GM12892 (cell line): Measurements from ENCODE around the gene TMUB1.

Experiments used
- DNase-seq: peaks from one replicate; pipeline ENCODE4 v3.0.0; 2011; ENCODE audit not compliant: insufficient read length
- FAIRE-seq: peaks from 2 replicates; lab custom pipeline; 2011; peaks lifted over from hg19 to GRCh38; lab: Jason Lieb, UNC
- POLR2A ChIP-seq: IDR thresholded peaks from 2 replicates; pipeline ENCODE4 v1.6.1; 2011; ENCODE audit warnings: low read depth, low read length, control low read depth
- POLR2AphosphoS5 ChIP-seq: IDR thresholded peaks from 2 replicates; pipeline ENCODE4 v1.6.1; 2011; ENCODE audit warnings: low read depth, low read length, control low read depth
- TAF1 ChIP-seq: IDR thresholded peaks from 2 replicates; pipeline ENCODE4 v1.6.1; 2011; ENCODE audit warnings: low read depth, mild to moderate bottlenecking, control low read depth, low read length, borderline replicate concordance

The TMUB1 gene

DNA sequence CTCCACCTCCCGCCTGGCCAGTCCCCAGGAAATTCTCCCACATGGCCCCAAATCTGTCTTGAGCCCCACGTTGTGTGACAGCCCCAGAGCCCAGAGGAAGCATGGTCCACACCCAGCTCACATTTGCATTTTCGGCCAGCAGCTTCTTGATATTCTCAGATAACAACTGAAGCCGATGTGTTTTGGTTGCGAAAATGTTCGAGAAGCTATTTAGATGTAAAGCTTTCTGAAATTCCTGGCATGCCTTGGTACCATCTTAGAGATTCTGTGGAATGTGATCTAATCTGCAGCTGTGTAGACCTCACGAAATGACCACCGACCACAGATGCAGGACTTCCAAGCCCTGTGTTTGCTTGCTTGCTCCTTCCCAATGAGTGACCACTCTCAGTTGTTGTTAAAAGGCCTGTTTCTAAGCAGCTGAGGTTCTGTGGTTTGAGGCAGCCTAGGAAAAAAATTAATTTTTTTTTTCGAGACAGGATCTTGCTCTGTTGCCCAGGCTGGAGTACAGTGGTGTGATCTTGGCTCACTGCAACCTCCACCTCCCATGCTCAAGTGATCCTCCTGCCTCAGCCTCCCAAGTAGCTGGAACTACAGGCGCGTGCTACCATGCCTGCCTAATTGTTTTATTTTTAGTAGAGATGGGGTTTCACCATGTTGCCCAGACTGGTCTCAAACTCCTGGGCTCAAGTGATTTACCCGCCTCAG, 15.1 kb downstream of the TMUB1 start:
- FAIRE-seq (no peak), DNase-seq (no peak)
- TF ChIP-seq POLR2AphosphoS5 (no peak), POLR2A (no peak)

GRCh38 chr7:151066273-151066974, 16.9 kb downstream of the TMUB1 start:
- TF ChIP-seq POLR2AphosphoS5 (no peak), TAF1 (no peak), POLR2A (no peak)
- DNase-seq: no peak
- FAIRE-seq: no peak

DNA sequence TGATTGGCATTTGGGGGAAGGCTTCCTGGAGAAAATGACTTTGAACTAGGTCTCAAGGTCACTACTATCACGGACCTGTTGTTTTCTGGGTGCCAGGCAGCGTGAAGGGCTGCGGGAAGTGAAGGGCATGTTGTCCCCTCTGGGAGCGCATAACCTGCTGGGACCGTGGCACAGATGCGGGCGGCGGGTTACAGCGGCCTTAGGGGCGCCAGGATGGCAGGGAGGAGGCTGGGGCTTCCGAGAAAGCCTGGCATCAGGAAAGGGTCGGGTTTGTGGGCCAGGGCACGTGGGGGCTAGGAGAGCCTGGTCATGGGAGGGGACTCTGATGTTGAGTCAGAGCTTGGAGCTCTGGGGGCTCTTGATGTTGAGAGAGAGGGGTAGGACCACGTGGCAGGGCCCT, 17.8 kb downstream of the TMUB1 start:
- DNase-seq: no peak
- TF ChIP-seq POLR2AphosphoS5: no peak
- TF ChIP-seq POLR2A: no peak
- TF ChIP-seq TAF1: no peak
- no peak for FAIRE-seq

GRCh38 chr7:151064993-151065392, 18.3 kb downstream of the TMUB1 start:
- TF ChIP-seq POLR2AphosphoS5 (no peak), TAF1 (no peak), POLR2A (no peak)
- DNase-seq: no peak
- no peak for FAIRE-seq

DNA sequence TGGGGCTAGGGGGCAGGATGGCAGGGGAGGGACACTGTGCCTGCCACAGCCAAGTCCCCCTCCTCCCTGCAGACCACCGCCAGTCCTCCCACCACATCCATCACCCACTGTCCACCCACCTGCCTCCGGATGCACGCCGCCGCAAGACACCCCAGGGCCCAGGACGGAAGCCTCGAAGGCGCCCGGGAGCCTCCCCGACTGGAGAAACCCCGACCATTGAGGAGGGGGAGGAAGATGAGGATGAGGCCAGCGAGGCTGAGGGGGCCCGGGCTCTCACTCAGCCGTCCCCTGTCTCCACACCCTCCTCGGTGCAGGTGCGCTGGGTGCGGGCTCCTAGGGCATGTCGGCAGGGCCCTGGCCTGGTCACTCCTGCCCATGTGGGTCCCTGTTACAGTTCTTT, 18.8 kb downstream of the TMUB1 start:
- no peak for TF ChIP-seq POLR2AphosphoS5
- TF ChIP-seq TAF1: no peak
- TF ChIP-seq POLR2A: no peak
- no peak for FAIRE-seq

GRCh38 chr7:151063212-151063561, 20.1 kb downstream of the TMUB1 start:
- FAIRE-seq (no peak), DNase-seq (no peak)
- TF ChIP-seq POLR2AphosphoS5 (no peak), POLR2A (no peak), TAF1 (no peak)

More for the DNA sequence above, 18.8 kb downstream of the TMUB1 start:
- no peak for DNase-seq

- DNase-seq: no peak
- FAIRE-seq: no peak
- TF ChIP-seq POLR2AphosphoS5 (no peak), POLR2A (no peak)
Measured at GRCh38 chr7:151062399-151063211, 20.7 kb downstream of the TMUB1 start.

DNA sequence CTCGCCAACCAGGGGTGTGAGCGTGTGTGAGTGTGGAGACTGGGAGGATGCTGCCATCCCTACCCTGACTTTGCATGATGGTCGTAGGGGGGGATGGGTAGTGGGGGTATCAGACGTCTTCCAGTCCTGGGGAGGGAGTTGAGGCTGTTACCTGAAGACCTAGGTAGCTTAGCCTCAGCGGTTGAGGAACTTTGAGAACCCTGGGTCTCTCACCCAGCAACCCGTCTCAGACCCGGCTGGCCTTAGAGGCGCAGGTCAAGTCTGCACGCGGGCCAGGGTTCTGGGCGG, 21.2 kb downstream of the TMUB1 start:
- FAIRE-seq (no peak), DNase-seq (no peak)
- no peak for TF ChIP-seq TAF1
- no peak for TF ChIP-seq POLR2A
- no peak for TF ChIP-seq POLR2AphosphoS5

DNA sequence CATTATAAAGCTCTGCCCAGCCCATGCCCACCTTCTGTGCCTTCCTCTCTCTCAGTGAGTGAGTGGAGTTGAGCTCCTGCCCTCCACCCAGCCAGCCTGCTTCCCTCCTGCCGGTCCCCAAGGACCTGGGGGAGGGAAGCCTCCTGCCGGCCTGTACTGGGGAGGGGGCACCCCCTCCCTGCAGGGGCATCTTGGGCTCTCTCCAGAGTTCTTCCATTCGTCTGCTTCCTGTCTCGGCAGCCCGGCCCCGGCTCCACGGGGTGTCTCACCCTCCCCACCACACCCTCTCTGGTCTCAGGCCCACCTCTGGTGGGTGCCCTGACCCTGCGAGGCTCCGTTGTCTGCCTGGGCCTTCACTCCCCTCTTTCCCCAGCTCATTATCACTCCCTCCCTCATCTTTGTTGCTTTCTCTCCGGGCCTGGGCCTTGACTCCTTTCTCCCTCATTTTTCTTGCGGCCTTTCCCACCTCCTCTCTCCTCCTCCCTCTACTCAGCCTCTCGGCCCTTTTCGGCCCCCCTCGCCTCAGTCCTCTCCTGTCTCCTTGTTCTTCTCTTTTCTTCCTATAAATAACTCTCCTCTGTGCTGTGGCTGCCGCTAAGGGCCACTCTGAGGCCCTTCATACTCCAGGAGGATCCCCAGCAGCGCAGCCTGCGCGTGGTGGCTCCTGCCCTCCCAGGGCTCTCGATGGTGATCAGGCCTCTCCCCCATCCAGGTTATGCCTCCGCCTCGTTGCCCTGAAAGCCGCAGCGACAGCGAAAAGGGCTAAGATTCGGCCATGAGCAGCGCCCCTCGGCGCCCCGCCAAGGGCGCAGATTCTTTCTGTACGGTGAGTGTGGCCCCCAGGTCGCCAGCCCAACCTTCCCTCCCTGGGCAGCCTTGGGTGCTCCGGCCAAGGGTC, 21.8 kb downstream of the TMUB1 start:
- FAIRE-seq (no peak), DNase-seq (no peak)
- no peak for TF ChIP-seq POLR2A
- TF ChIP-seq POLR2AphosphoS5: no peak
- TF ChIP-seq TAF1: no peak

GRCh38 chr7:151060416-151061212, 22.7 kb downstream of the TMUB1 start:
- TF ChIP-seq POLR2A (no peak), POLR2AphosphoS5 (no peak), TAF1 (no peak)
- FAIRE-seq (no peak), DNase-seq (no peak)

- DNase-seq: no peak
- FAIRE-seq: no peak
Measured at GRCh38 chr7:151060113-151060415, 23.2 kb downstream of the TMUB1 start.

More at GRCh38 chr7:151060113-151060415, 23.2 kb downstream of the TMUB1 start:
- no peak for TF ChIP-seq TAF1
- no peak for TF ChIP-seq POLR2AphosphoS5
- no peak for TF ChIP-seq POLR2A
